Neuronal stem cell (in vitro differentiated cells): ENCODE measurements around the gene RABGGTA.
A peak's percentile ranks its signal among the peaks of the same experiment; 100 is the strongest.

Experiments used
- DNase-seq: peaks from one replicate; pipeline ENCODE4 v3.0.0-alpha.2; 2013; ENCODE audit warnings: low spot score
- H2AFZ ChIP-seq: one replicate; pipeline ENCODE4 v1.6.1; 2013; ENCODE audit warnings: mild to moderate bottlenecking, low read length, inconsistent platforms
- H2AK5ac ChIP-seq: 2 replicates; pipeline ENCODE4 v1.6.1; 2013; ENCODE audit warnings: low read depth, mild to moderate bottlenecking, inconsistent platforms, low read length, moderate library complexity, mixed read lengths
- H2BK120ac ChIP-seq: 2 replicates; pipeline ENCODE4 v1.6.1; 2013; ENCODE audit warnings: low read depth, mild to moderate bottlenecking, inconsistent platforms, low read length, moderate library complexity, mixed read lengths
- H2BK12ac ChIP-seq: one replicate; pipeline ENCODE4 v1.6.1; 2013; ENCODE audit warnings: low read length, inconsistent platforms
- H2BK15ac ChIP-seq: 2 replicates; pipeline ENCODE4 v1.6.1; 2013; ENCODE audit warnings: mild to moderate bottlenecking, low read length, inconsistent platforms, mixed read lengths
- H2BK5ac ChIP-seq: one replicate; pipeline ENCODE4 v1.6.1; 2013; ENCODE audit warnings: inconsistent platforms, mild to moderate bottlenecking, low read length, moderate library complexity
- H3K14ac ChIP-seq: one replicate; pipeline ENCODE4 v1.6.1; 2013; ENCODE audit warnings: low read length, inconsistent platforms
- H3K18ac ChIP-seq: 2 replicates; pipeline ENCODE4 v1.6.1; 2013; ENCODE audit warnings: low read length, inconsistent platforms
- H3K23ac ChIP-seq: 2 replicates; pipeline ENCODE4 v1.6.1; 2013; ENCODE audit warnings: low read depth, mild to moderate bottlenecking, mixed read lengths, low read length, inconsistent platforms; ENCODE audit not compliant: poor library complexity
- H3K27ac ChIP-seq: replicated peaks from 3 replicates; pipeline ENCODE4 v1.5.1; 2013; ENCODE audit warnings: low read length, inconsistent platforms
- H3K27me3 ChIP-seq, 3 experiments: 2 replicates each; pipeline ENCODE4 v1.6.1; 2013; ENCODE audit warnings: low read length in 3 of 3, mild to moderate bottlenecking in 2 of 3, inconsistent platforms in 1 of 3, low read depth in 1 of 3, mixed read lengths in 1 of 3, moderate library complexity in 1 of 3; ENCODE audit not compliant: control insufficient read depth in 3 of 3, insufficient read depth in 3 of 3
- H3K36me3 ChIP-seq, 2 donors: replicated peaks in 1 of 2; 2 replicates each; pipeline ENCODE4 v1.6.1; 2013; ENCODE audit warnings: low read length in 2 of 2; ENCODE audit not compliant: control insufficient read depth in 2 of 2, insufficient read depth in 2 of 2
- H3K4ac ChIP-seq: 2 replicates; pipeline ENCODE4 v1.6.1; 2013; ENCODE audit warnings: inconsistent platforms, mild to moderate bottlenecking, low read length, moderate library complexity
- H3K4me1 ChIP-seq, 2 donors: 1 replicate in 1 of 2; 2 replicates in 1 of 2; pipeline ENCODE4 v1.6.1; 2013; ENCODE audit warnings: low read length in 2 of 2, low read depth in 1 of 2; ENCODE audit not compliant: control insufficient read depth in 2 of 2, insufficient read depth in 1 of 2
- H3K4me2 ChIP-seq: one replicate; pipeline ENCODE4 v1.6.1; 2013; ENCODE audit warnings: mild to moderate bottlenecking, low read length, inconsistent platforms; ENCODE audit not compliant: insufficient read depth, poor library complexity, severe bottlenecking
- H3K4me3 ChIP-seq, 2 donors: 2 replicates each; pipeline ENCODE4 v1.5.1; 2013; ENCODE audit warnings: low read length in 2 of 2, mild to moderate bottlenecking in 2 of 2, inconsistent platforms in 1 of 2, moderate library complexity in 1 of 2
- H3K79me1 ChIP-seq: one replicate; pipeline ENCODE4 v1.6.1; 2013; ENCODE audit warnings: low read depth, mild to moderate bottlenecking, inconsistent platforms, low read length, moderate library complexity
- H3K9ac ChIP-seq: one replicate; pipeline ENCODE4 v1.6.1; 2013; ENCODE audit warnings: mild to moderate bottlenecking, low read depth, low read length, inconsistent platforms; ENCODE audit not compliant: poor library complexity
- H3K9me3 ChIP-seq, 2 donors: replicated peaks in 1 of 2; 2 replicates each; pipeline versions ENCODE3 to v1.6.1; 2013; ENCODE audit warnings: low read length in 2 of 2, mild to moderate bottlenecking in 2 of 2, inconsistent platforms in 1 of 2, low read depth in 1 of 2, mixed read lengths in 1 of 2, moderate library complexity in 1 of 2; ENCODE audit not compliant: control insufficient read depth in 2 of 2, insufficient read depth in 1 of 2
- H4K8ac ChIP-seq: one replicate; pipeline ENCODE4 v1.6.1; 2013; ENCODE audit warnings: low read depth, mild to moderate bottlenecking, inconsistent platforms, low read length, moderate library complexity
- H4K91ac ChIP-seq: one replicate; pipeline ENCODE4 v1.6.1; 2013; ENCODE audit warnings: low read length, low read depth, mild to moderate bottlenecking, inconsistent platforms; ENCODE audit not compliant: poor library complexity
- WGBS, 2 donors: extraction: QIAGEN DNeasy Blood & Tissue Kit; methylation state at CpG; one replicate each; pipeline ENCODE4 v1.1.7; 2013; ENCODE audit warnings: missing lambda C conversion rate in 2 of 2, mixed read lengths in 1 of 2; ENCODE audit not compliant: insufficient read length in 2 of 2, insufficient replicate concordance in 1 of 2; ENCODE audit errors: extremely low coverage in 2 of 2; 5-methylcytosine and 5-hydroxymethylcytosine counted together

RABGGTA gene

GRCh38 chr14:24271834-24272263 lies 452 bp upstream of the RABGGTA start:
- peaks cover 0 to 1% of the 10 kb centered on the region in 2 donors for H3K9me3 ChIP-seq
- no peak overlapping the region for H2BK120ac ChIP-seq
- H3K18ac ChIP-seq = peak overlapping the region; percentile 67
- no peak overlapping the region for H3K14ac ChIP-seq
- peak overlapping the region; percentile 10 for H2AK5ac ChIP-seq
- WGBS, 2 donors = no CpG with 5 or more reads among the region's 3 CpGs
- no peak overlapping the region for H3K27ac ChIP-seq
- peaks cover 2 to 10% of the 10 kb centered on the region in 2 donors for H3K36me3 ChIP-seq
- no peak overlapping the region for H2BK5ac ChIP-seq
- H3K9ac ChIP-seq = peak overlapping the region; percentile 87
- H3K4me3 ChIP-seq = peak overlapping the region; percentile 71 to 93
- H3K79me1 ChIP-seq = no peaks in the 10 kb centered on the region
- no peak overlapping the region for H2BK12ac ChIP-seq
- H3K4ac ChIP-seq = no peak overlapping the region
- no peak overlapping the region for H2BK15ac ChIP-seq
- no peaks in the 10 kb centered on the region for H3K27me3 ChIP-seq
- H3K4me2 ChIP-seq = no peak overlapping the region
- H4K8ac ChIP-seq = no peak overlapping the region
- no peak for DNase-seq
- H4K91ac ChIP-seq = no peak overlapping the region
- peak overlapping the region; percentile 77 for H3K23ac ChIP-seq
- H2AFZ ChIP-seq = peak overlapping the region; percentile 93
- H3K4me1 ChIP-seq = peaks cover 4 to 6% of the 10 kb centered on the region in 2 donors

GRCh38 chr14:24270537-24271133 lies 762 bp downstream of the RABGGTA start:
- Histone ChIP-seq H3K14ac (no peak overlapping the region), H3K23ac (no peak overlapping the region), H3K79me1 (no peaks in the 10 kb centered on the region), H3K36me3 (peaks cover 7 to 17% of the 10 kb centered on the region in 2 donors), H3K4me1 (peaks cover 4 to 6% of the 10 kb centered on the region in 2 donors), H3K18ac (peak overlapping the region; percentile 73), H3K9ac (peak overlapping the region; percentile 91), H2BK120ac (no peak overlapping the region), H2BK5ac (peak overlapping the region; percentile 88), H3K4me2 (peak overlapping the region; percentile 68), H3K9me3 (peaks cover 0 to 1% of the 10 kb centered on the region in 2 donors), H2AFZ (peak overlapping the region; percentile 93), H3K27me3 (no peaks in the 10 kb centered on the region), H3K27ac (peak overlapping the region; percentile 90), H2AK5ac (no peak overlapping the region), H3K4me3 (peak overlapping the region; percentile 71 to 93), H2BK12ac (no peak overlapping the region), H3K4ac (no peak overlapping the region), H2BK15ac (no peak overlapping the region), H4K91ac (no peak overlapping the region), H4K8ac (no peak overlapping the region)
- no CpG with 5 or more reads among the region's 13 CpGs for WGBS, 2 donors
- peak; percentile 3 for DNase-seq

GRCh38 chr14:24269910-24270536 lies 1.4 kb downstream of the RABGGTA start:
- no peaks in the 10 kb centered on the region for H3K79me1 ChIP-seq
- no peak overlapping the region for H3K27ac ChIP-seq
- no CpG with 5 or more reads among the region's 14 CpGs for WGBS, 2 donors
- no peak overlapping the region for H3K4me3 ChIP-seq
- no peak overlapping the region for H3K4me2 ChIP-seq
- H4K91ac ChIP-seq = no peak overlapping the region
- H2BK12ac ChIP-seq = no peak overlapping the region
- no peak overlapping the region for H2AFZ ChIP-seq
- H2AK5ac ChIP-seq = peak overlapping the region; percentile 64
- H3K14ac ChIP-seq = no peak overlapping the region
- peaks cover 0 to 1% of the 10 kb centered on the region in 2 donors for H3K9me3 ChIP-seq
- H3K18ac ChIP-seq = no peak overlapping the region
- no peak overlapping the region for H3K4ac ChIP-seq
- no peak overlapping the region for H2BK5ac ChIP-seq
- no peak overlapping the region for H2BK120ac ChIP-seq
- no peak for DNase-seq
- H2BK15ac ChIP-seq = peak overlapping the region; percentile 38
- peaks cover 7 to 17% of the 10 kb centered on the region in 2 donors for H3K36me3 ChIP-seq
- no peak overlapping the region for H3K23ac ChIP-seq
- no peaks in the 10 kb centered on the region for H3K27me3 ChIP-seq
- peaks cover 4 to 6% of the 10 kb centered on the region in 2 donors for H3K4me1 ChIP-seq
- H4K8ac ChIP-seq = no peak overlapping the region
- H3K9ac ChIP-seq = no peak overlapping the region

- H4K91ac ChIP-seq = no peak overlapping the region
- H3K4me1 ChIP-seq = peaks cover 4 to 6% of the 10 kb centered on the region in 2 donors
- no CpG with 5 or more reads among the region's 8 CpGs for WGBS, 2 donors
- H3K27ac ChIP-seq = no peak overlapping the region
- no peak overlapping the region for H2AFZ ChIP-seq
- H2BK12ac ChIP-seq = no peak overlapping the region
- peaks cover 0 to 1% of the 10 kb centered on the region in 2 donors for H3K9me3 ChIP-seq
- no peak overlapping the region for H3K4me2 ChIP-seq
- H2AK5ac ChIP-seq = peak overlapping the region; percentile 5
- H3K27me3 ChIP-seq = no peaks in the 10 kb centered on the region
- H3K9ac ChIP-seq = no peak overlapping the region
- H3K14ac ChIP-seq = no peak overlapping the region
- no peak overlapping the region for H3K4me3 ChIP-seq
- DNase-seq = no peak
- no peak overlapping the region for H3K18ac ChIP-seq
- no peak overlapping the region for H4K8ac ChIP-seq
- H3K36me3 ChIP-seq = peaks cover 7 to 17% of the 10 kb centered on the region in 2 donors
- no peak overlapping the region for H2BK15ac ChIP-seq
- H2BK5ac ChIP-seq = no peak overlapping the region
- no peak overlapping the region for H3K4ac ChIP-seq
- H3K23ac ChIP-seq = no peak overlapping the region
- H2BK120ac ChIP-seq = no peak overlapping the region
- H3K79me1 ChIP-seq = no peaks in the 10 kb centered on the region
These were observed 2.0 kb downstream of the RABGGTA start for GRCh38 chr14:24269368-24269767.
